NT2/D1 (cell line): ENCODE measurements around the gene FAM24A.

Source experiments
- SUZ12 ChIP-seq: IDR thresholded peaks from 2 replicates; pipeline ENCODE4 v1.6.1; 2011; ENCODE audit not compliant: insufficient read length, insufficient read depth; ENCODE audit errors: extremely low read depth
- YY1 ChIP-seq: IDR thresholded peaks from 2 replicates; pipeline ENCODE4 v1.6.1; 2011; ENCODE audit not compliant: insufficient read length, insufficient read depth
- ZNF274 ChIP-seq: IDR thresholded peaks from 2 replicates; pipeline ENCODE4 v1.6.1; 2011; ENCODE audit warnings: mild to moderate bottlenecking, low read depth, low read length

- TF ChIP-seq ZNF274 (no peak), YY1 (no peak), SUZ12 (no peak)
Measured at GRCh38 chr10:122879339-122880273, 30.8 kb upstream of the FAM24A start, which contains the start of gene FAM24B.
